Measurements from ENCODE around the gene CMBL.

The CMBL gene

GRCh38 chr5:10264604-10265003, 43.1 kb downstream of the CMBL start:
- no peak overlapping the region for H3K4me3 ChIP-seq (ENCODE audit: low read depth, low read length)
- no peak for DNase-seq (ENCODE audit: low read depth)
- no peak for TF ChIP-seq CTCF (IDR thresholded peaks at IDR 0.05; ENCODE audit: low read depth, low read length, missing control alignments)

DNA sequence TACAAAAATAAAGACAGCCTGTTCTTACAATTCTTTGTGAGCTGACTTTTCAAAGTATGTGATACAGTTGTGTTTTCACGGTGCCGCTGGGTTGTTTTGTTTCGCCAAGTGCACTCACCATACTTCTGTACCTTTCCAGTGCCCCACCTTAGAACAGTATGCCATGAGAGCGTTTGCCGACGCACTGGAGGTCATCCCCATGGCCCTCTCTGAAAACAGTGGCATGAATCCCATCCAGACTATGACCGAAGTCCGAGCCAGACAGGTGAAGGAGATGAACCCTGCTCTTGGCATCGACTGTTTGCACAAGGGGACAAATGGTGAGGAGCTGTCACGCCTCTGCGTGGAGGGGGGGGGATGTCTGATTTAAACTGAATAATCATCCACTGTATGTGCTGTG, 44.7 kb downstream of the CMBL start:
- TF ChIP-seq CTCF (IDR thresholded peaks at IDR 0.05; ENCODE audit: low read depth, low read length, missing control alignments): no peak
- no peak overlapping the region for H3K4me3 ChIP-seq (ENCODE audit: low read depth, low read length)
- DNase-seq (ENCODE audit: low read depth): no peak

DNA sequence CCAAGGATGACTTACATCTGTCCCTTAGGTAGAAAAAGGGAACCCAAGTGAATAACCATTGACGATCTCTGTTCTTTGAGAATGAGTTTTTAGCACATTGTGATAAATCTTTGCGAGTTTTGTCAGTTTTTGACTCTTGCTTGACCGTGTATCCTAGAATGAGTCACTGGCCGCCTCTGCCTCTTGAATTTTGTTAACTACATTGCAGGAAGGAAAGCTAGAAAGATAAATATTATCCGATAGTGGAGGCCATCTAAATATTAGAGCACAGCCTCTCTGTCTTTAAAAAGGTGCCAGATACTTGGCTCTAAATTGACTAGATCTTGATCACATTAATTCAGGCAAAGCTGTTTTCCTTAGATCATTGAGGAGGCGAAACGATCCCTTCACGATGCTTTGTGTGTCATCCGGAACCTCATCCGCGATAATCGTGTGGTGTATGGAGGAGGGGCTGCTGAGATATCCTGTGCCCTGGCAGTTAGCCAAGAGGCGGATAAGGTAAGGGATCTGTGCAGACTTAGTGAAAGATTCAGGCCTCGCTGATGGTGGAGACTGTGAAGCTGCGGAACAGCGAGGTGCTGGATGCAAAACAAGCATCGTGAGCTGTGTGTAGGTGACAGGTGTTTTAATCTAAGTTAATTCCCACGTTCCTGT, 45.5 kb downstream of the CMBL start:
- DNase-seq (ENCODE audit: low read depth): no peak
- no peak for TF ChIP-seq CTCF (IDR thresholded peaks at IDR 0.05; ENCODE audit: low read depth, low read length, missing control alignments)
- H3K4me3 ChIP-seq (ENCODE audit: low read depth, low read length): no peak overlapping the region

DNA sequence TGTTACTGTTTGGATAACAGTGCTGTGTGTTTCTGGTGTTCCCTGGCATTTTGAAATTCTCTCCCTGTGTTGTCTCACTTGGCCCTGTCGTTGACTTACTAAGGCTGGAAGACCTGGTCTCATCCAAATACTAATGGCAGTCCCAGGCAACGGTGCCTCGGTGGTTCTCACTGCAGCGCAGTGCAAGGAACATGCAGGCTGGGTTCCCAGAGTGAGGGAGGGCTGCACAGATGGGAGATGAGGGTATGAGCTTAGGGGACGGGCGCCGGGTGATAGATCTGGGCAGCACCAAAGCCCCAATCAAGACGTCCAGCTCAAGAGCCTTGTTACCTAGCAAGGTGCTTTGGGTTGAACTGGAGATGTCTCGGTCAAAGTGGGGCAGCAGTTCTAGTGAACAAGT, 46.6 kb downstream of the CMBL start:
- no peak for TF ChIP-seq CTCF (IDR thresholded peaks at IDR 0.05; ENCODE audit: low read depth, low read length, missing control alignments)
- no peak overlapping the region for H3K4me3 ChIP-seq (ENCODE audit: low read depth, low read length)
- DNase-seq (ENCODE audit: low read depth): no peak

DNA sequence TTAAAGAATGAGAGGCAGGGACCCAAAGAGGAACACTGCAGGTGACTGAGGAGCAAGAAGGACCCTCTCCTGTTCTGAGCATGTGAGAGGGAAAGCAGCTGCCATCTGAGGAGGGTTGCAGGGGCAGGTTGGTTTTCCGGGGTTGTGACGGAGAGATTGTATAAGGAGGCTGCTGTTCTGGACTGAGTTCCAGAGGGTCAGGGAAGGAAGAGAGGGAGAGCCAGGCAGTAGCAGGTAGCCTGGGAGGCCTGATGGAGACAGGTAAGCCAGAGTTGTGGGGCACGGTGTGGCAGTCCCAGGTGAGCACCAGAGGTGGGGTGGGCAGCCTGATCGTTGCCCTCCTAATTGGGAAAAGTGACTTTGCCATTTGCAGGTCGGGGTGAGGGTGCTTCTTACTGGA, 47.8 kb downstream of the CMBL start:
- no peak for TF ChIP-seq CTCF (IDR thresholded peaks at IDR 0.05; ENCODE audit: low read depth, low read length, missing control alignments)
- no peak for DNase-seq (ENCODE audit: low read depth)
- no peak overlapping the region for H3K4me3 ChIP-seq (ENCODE audit: low read depth, low read length)

- no peak for DNase-seq (ENCODE audit: low read depth)
- TF ChIP-seq CTCF (IDR thresholded peaks at IDR 0.05; ENCODE audit: low read depth, low read length, missing control alignments): no peak
- no peak overlapping the region for H3K4me3 ChIP-seq (ENCODE audit: low read depth, low read length)
These were observed 49.8 kb downstream of the CMBL start for GRCh38 chr5:10257870-10258269.

DNA sequence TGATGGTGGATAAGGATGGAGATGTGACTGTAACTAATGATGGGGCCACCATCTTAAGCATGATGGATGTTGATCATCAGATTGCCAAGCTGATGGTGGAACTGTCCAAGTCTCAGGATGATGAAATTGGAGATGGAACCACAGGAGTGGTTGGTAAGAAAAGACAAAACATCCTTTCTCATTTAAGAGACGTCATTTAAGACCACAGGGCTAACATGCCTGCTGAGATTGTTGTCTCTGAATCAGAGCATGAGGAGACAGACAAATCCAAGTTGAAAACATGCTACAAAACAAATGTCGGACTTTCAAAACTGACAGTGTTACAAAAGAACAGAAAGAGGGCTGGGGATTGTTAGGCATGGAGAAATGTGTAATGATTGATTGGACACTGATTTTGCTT, 53.0 kb downstream of the CMBL start:
- no peak overlapping the region for H3K4me3 ChIP-seq (ENCODE audit: low read depth, low read length)
- TF ChIP-seq CTCF (IDR thresholded peaks at IDR 0.05; ENCODE audit: low read depth, low read length, missing control alignments): no peak
- DNase-seq (ENCODE audit: low read depth): no peak
